Mesothelial cell of epicardium (in vitro differentiated cells): ENCODE measurements around the gene SOBP. TPM values are rescaled to one million over a fixed set of nuclear protein-coding genes. Genes with fewer than 3 reads are reported as not detected.

ENCODE experiments used
- DNase-seq, 2 experiments: peaks; one replicate each; pipeline ENCODE4 v3.0.0; 2021; ENCODE audit warnings: low spot score in 2 of 2; ENCODE audit not compliant: unreplicated experiment in 2 of 2
- H3K27ac Mint-ChIP-seq: 2 replicates; pipeline ENCODE4 v1.8.0; 2021; ENCODE audit warnings: mixed read lengths
- H3K27me3 Mint-ChIP-seq: 2 replicates; pipeline ENCODE4 v1.8.0; 2021; ENCODE audit warnings: low read depth, mixed read lengths
- H3K36me3 Mint-ChIP-seq: 2 replicates; pipeline ENCODE4 v1.8.0; 2021; ENCODE audit warnings: mixed read lengths
- H3K4me1 Mint-ChIP-seq: 2 replicates; pipeline ENCODE4 v1.8.0; 2021; ENCODE audit warnings: mixed read lengths
- H3K4me3 Mint-ChIP-seq: 2 replicates; pipeline ENCODE4 v1.8.0; 2021; ENCODE audit warnings: mild to moderate bottlenecking, moderate library complexity, mixed read lengths
- H3K9me3 Mint-ChIP-seq: 2 replicates; pipeline ENCODE4 v1.8.0; 2021; ENCODE audit warnings: mixed read lengths
- total RNA-seq: library from RNA; stranded (reverse); gene quantifications from 3 replicates; pipeline ENCODE4 v1.2.1, GENCODE V29; 2021
- TF ChIP-seq, protein P1 (sequence below): fragments of 200-600 bp; sonication (generic); IDR thresholded peaks from one replicate; pipeline ENCODE4 v1.5.0; 2021; ENCODE audit warnings: antibody characterized with exemption; ENCODE audit not compliant: unreplicated experiment

SOBP gene
- total RNA-seq, 1 donor from 2014 or later: 7.6 TPM

DNA sequence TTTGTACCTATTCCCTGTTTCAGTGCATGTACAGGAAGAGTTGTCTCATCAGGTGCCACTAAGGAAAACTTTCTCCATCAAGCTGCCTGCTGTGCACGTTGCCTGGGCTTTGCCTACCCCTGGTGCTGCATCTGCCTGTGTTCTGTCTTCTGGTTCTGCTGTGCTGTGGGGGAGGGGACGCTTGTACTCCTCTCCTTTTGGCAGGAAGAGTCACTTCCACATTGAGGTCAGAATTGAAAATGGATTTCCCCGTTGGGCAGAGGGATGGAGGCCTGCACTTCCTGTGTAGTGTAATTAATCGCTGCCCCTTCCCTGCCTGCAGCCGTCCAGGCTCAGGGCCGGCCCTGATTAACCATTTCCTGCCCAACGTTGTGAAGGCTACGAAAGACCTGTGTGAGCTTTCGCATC is 180.9 kb downstream of the SOBP start:
- Mint-ChIP-seq H3K36me3 (no peaks in the 10 kb centered on the region), H3K9me3 (no peaks in the 10 kb centered on the region), H3K4me1 (peaks cover 35% of the 10 kb centered on the region), H3K27ac (peak overlapping the region; percentile 53), H3K27me3 (peaks cover 4% of the 10 kb centered on the region), H3K4me3 (no peak overlapping the region)
- TF ChIP-seq, protein P1, sequence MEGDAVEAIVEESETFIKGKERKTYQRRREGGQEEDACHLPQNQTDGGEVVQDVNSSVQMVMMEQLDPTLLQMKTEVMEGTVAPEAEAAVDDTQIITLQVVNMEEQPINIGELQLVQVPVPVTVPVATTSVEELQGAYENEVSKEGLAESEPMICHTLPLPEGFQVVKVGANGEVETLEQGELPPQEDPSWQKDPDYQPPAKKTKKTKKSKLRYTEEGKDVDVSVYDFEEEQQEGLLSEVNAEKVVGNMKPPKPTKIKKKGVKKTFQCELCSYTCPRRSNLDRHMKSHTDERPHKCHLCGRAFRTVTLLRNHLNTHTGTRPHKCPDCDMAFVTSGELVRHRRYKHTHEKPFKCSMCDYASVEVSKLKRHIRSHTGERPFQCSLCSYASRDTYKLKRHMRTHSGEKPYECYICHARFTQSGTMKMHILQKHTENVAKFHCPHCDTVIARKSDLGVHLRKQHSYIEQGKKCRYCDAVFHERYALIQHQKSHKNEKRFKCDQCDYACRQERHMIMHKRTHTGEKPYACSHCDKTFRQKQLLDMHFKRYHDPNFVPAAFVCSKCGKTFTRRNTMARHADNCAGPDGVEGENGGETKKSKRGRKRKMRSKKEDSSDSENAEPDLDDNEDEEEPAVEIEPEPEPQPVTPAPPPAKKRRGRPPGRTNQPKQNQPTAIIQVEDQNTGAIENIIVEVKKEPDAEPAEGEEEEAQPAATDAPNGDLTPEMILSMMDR: no peak
- no peak for DNase-seq

DNA sequence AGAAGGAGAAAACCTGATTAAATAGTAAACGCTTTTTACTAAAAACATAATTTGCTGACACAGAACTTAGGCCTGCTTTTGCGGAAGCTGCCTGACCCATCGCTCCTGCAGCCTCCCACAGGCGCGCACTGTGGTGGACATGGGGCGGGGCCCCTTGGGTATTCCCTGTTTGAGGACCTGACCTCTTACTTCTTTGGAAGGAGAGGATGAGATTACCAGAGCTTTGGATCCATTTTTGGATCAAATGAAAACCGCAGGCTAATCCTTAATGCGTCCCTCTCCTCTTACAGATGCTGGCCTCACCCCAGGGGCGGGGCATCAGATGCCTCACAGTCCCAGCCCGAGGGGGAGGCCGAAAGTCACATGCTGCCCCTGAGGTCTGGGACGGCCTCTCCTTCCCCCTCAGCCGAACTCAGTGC is 183.2 kb downstream of the SOBP start:
- H3K27me3 Mint-ChIP-seq: peaks cover 8% of the 10 kb centered on the region
- no peaks in the 10 kb centered on the region for H3K9me3 Mint-ChIP-seq
- no peaks in the 10 kb centered on the region for H3K36me3 Mint-ChIP-seq
- H3K27ac Mint-ChIP-seq: no peak overlapping the region
- H3K4me3 Mint-ChIP-seq: no peak overlapping the region
- TF ChIP-seq, protein P1: no peak
- DNase-seq: no peak
- H3K4me1 Mint-ChIP-seq: peaks cover 15% of the 10 kb centered on the region

- Mint-ChIP-seq H3K36me3 (no peaks in the 10 kb centered on the region), H3K9me3 (no peaks in the 10 kb centered on the region), H3K4me3 (peak overlapping the region; percentile 52), H3K27me3 (peaks cover 12% of the 10 kb centered on the region), H3K27ac (peak overlapping the region; percentile 79), H3K4me1 (peaks cover 11% of the 10 kb centered on the region)
- TF ChIP-seq, protein P1: peak; percentile 73
- DNase-seq: peak; percentile 73 to 88
These were observed 185.2 kb downstream of the SOBP start for GRCh38 chr6:107674995-107675738.

DNA sequence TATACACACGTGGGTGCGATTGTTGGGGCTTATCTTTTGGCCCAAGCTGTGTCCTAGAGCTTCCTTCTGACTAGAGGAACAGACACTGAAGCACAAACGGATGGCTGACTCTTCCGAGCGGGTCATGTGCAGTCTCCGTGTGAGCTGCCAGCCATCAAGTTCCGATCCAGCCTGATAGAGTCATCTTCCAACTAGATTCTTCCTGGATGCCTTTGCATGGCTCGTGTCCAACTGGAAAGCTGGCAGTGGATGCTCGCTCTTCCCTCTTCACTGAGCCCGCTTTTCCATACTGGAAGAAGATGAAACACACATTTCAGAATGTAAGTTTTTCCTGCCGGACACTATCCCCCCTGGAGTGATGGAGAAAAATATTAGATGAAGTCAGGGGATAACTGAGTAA is 186.1 kb downstream of the SOBP start:
- H3K27ac Mint-ChIP-seq: no peak overlapping the region
- H3K4me3 Mint-ChIP-seq: no peak overlapping the region
- no peak for DNase-seq
- H3K27me3 Mint-ChIP-seq: peaks cover 14% of the 10 kb centered on the region
- no peaks in the 10 kb centered on the region for H3K9me3 Mint-ChIP-seq
- H3K4me1 Mint-ChIP-seq: peaks cover 5% of the 10 kb centered on the region
- H3K36me3 Mint-ChIP-seq: no peaks in the 10 kb centered on the region
- TF ChIP-seq, protein P1: no peak

- Mint-ChIP-seq H3K36me3 (no peaks in the 10 kb centered on the region), H3K27me3 (peaks cover 14% of the 10 kb centered on the region), H3K27ac (no peak overlapping the region), H3K4me3 (no peak overlapping the region), H3K9me3 (peaks cover 1% of the 10 kb centered on the region), H3K4me1 (peaks cover 3% of the 10 kb centered on the region)
- TF ChIP-seq, protein P1: no peak
- DNase-seq: no peak
These were observed 187.5 kb downstream of the SOBP start for GRCh38 chr6:107677399-107677798.

DNA sequence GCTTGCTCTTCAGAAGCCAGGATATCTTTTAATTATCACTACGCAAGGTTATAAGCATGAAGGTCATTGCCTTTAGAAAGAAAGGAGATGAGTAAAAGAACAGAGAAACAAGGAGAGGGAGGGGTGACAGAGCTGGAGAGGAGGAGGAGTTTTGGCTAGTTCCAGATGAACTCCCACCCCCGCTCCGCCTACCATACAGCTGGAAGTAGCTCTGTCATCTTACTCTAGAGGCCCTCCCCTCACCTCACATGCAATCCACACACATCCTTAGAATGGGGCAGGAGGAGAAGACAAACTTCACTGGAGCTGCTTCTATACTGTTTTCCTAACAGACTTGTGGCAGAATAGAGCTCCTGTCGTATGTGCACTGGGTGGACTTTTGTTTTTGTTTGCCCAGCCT is 189.5 kb downstream of the SOBP start:
- Mint-ChIP-seq H3K27me3 (peaks cover 14% of the 10 kb centered on the region), H3K27ac (no peak overlapping the region), H3K36me3 (no peaks in the 10 kb centered on the region), H3K9me3 (peaks cover 10% of the 10 kb centered on the region), H3K4me1 (peaks cover 3% of the 10 kb centered on the region), H3K4me3 (no peak overlapping the region)
- TF ChIP-seq, protein P1: no peak
- DNase-seq: no peak
